ENCODE measurements around the gene RPL6. TPM values are rescaled to one million over a fixed set of nuclear protein-coding genes. Genes with fewer than 3 reads are reported as not detected.

Gene RPL6
- polyA plus RNA-seq, 2 donors = 2,146 to 2,199 TPM

GRCh38 chr12:112367965-112368364 is 41.4 kb downstream of the RPL6 start:
- Histone ChIP-seq H3K36me3 (ENCODE audit: control insufficient read depth in 2 of 2, insufficient read depth in 2 of 2, low read length in 1 of 2) (no peaks in the 10 kb centered on the region), H3K27me3 (ENCODE audit: control insufficient read depth in 1 of 2, insufficient read depth in 2 of 2, low read length in 2 of 2) (no peaks in the 10 kb centered on the region), H3K4me3 (ENCODE audit: low read depth in 1 of 2, low read length in 2 of 2) (no peak overlapping the region), H3K9me3 (ENCODE audit: control insufficient read depth in 2 of 2, insufficient read depth in 1 of 2, low read depth in 1 of 2, low read length in 1 of 2) (no peaks in the 10 kb centered on the region), H3K27ac (ENCODE audit: low read depth in 2 of 2, low read length in 1 of 2) (no peak overlapping the region), H3K4me1 (ENCODE audit: control insufficient read depth in 2 of 2, insufficient read depth in 2 of 2, low read length in 1 of 2) (no peaks in the 10 kb centered on the region)
- 83% methylated on average over 3 of the region's 3 CpGs for WGBS, 2 donors

- Histone ChIP-seq H3K27me3 (ENCODE audit: control insufficient read depth in 1 of 2, insufficient read depth in 2 of 2, low read length in 2 of 2) (no peaks in the 10 kb centered on the region), H3K9me3 (ENCODE audit: control insufficient read depth in 2 of 2, insufficient read depth in 1 of 2, low read depth in 1 of 2, low read length in 1 of 2) (no peaks in the 10 kb centered on the region), H3K27ac (ENCODE audit: low read depth in 2 of 2, low read length in 1 of 2) (no peak overlapping the region), H3K4me1 (ENCODE audit: control insufficient read depth in 2 of 2, insufficient read depth in 2 of 2, low read length in 1 of 2) (no peaks in the 10 kb centered on the region), H3K4me3 (ENCODE audit: low read depth in 1 of 2, low read length in 2 of 2) (no peak overlapping the region), H3K36me3 (ENCODE audit: control insufficient read depth in 2 of 2, insufficient read depth in 2 of 2, low read length in 1 of 2) (no peaks in the 10 kb centered on the region)
- 97 to 100% methylated on average over 3 of the region's 3 CpGs for WGBS, 2 donors
Observed at GRCh38 chr12:112362310-112362709, 47.1 kb downstream of the RPL6 start.

GRCh38 chr12:112361271-112361670 is 48.1 kb downstream of the RPL6 start:
- Histone ChIP-seq H3K4me3 (ENCODE audit: low read depth in 1 of 2, low read length in 2 of 2) (no peak overlapping the region), H3K9me3 (ENCODE audit: control insufficient read depth in 2 of 2, insufficient read depth in 1 of 2, low read depth in 1 of 2, low read length in 1 of 2) (no peaks in the 10 kb centered on the region), H3K4me1 (ENCODE audit: control insufficient read depth in 2 of 2, insufficient read depth in 2 of 2, low read length in 1 of 2) (no peaks in the 10 kb centered on the region), H3K27me3 (ENCODE audit: control insufficient read depth in 1 of 2, insufficient read depth in 2 of 2, low read length in 2 of 2) (no peaks in the 10 kb centered on the region), H3K36me3 (ENCODE audit: control insufficient read depth in 2 of 2, insufficient read depth in 2 of 2, low read length in 1 of 2) (no peaks in the 10 kb centered on the region), H3K27ac (ENCODE audit: low read depth in 2 of 2, low read length in 1 of 2) (no peak overlapping the region)
- WGBS, 2 donors = 90 to 94% methylated on average over 4 of the region's 4 CpGs

GRCh38 chr12:112359290-112359689 is 50.1 kb downstream of the RPL6 start:
- Histone ChIP-seq H3K27me3 (ENCODE audit: control insufficient read depth in 1 of 2, insufficient read depth in 2 of 2, low read length in 2 of 2) (no peaks in the 10 kb centered on the region), H3K4me1 (ENCODE audit: control insufficient read depth in 2 of 2, insufficient read depth in 2 of 2, low read length in 1 of 2) (no peaks in the 10 kb centered on the region), H3K4me3 (ENCODE audit: low read depth in 1 of 2, low read length in 2 of 2) (no peak overlapping the region), H3K36me3 (ENCODE audit: control insufficient read depth in 2 of 2, insufficient read depth in 2 of 2, low read length in 1 of 2) (no peaks in the 10 kb centered on the region), H3K9me3 (ENCODE audit: control insufficient read depth in 2 of 2, insufficient read depth in 1 of 2, low read depth in 1 of 2, low read length in 1 of 2) (no peaks in the 10 kb centered on the region), H3K27ac (ENCODE audit: low read depth in 2 of 2, low read length in 1 of 2) (no peak overlapping the region)
- WGBS, 2 donors = 93 to 96% methylated on average over 4 of the region's 4 CpGs

- Histone ChIP-seq H3K36me3 (ENCODE audit: control insufficient read depth in 2 of 2, insufficient read depth in 2 of 2, low read length in 1 of 2) (no peaks in the 10 kb centered on the region), H3K27me3 (ENCODE audit: control insufficient read depth in 1 of 2, insufficient read depth in 2 of 2, low read length in 2 of 2) (no peaks in the 10 kb centered on the region), H3K4me1 (ENCODE audit: control insufficient read depth in 2 of 2, insufficient read depth in 2 of 2, low read length in 1 of 2) (peaks cover 0 to 3% of the 10 kb centered on the region in 2 donors), H3K9me3 (ENCODE audit: control insufficient read depth in 2 of 2, insufficient read depth in 1 of 2, low read depth in 1 of 2, low read length in 1 of 2) (no peaks in the 10 kb centered on the region), H3K27ac (ENCODE audit: low read depth in 2 of 2, low read length in 1 of 2) (no peak overlapping the region), H3K4me3 (ENCODE audit: low read depth in 1 of 2, low read length in 2 of 2) (no peak overlapping the region)
- 84 to 85% methylated on average over 2 of the region's 2 CpGs for WGBS, 2 donors
Observed at GRCh38 chr12:112357214-112357613, 52.2 kb downstream of the RPL6 start.

Other genes with a start within 250 kb of the RPL6 start
- 10 to 100 TPM; 10.7 to 29.0 TPM for gene HECTD4, start 27.2 kb downstream of the RPL6 start, polyA plus RNA-seq
- gene PTPN11, start 9.3 kb upstream of the RPL6 start, polyA plus RNA-seq = 10 to 100 TPM; 13.4 to 17.7 TPM